ENCODE results near the gene GABPB1.

The GABPB1 gene

GRCh38 chr15:50238255-50238654 lies 116.7 kb downstream of the GABPB1 start:
- no peak overlapping the region for H3K4me3 ChIP-seq
- H3K27ac ChIP-seq: no peak overlapping the region
- H3K4me1 ChIP-seq: no peaks in the 10 kb centered on the region
- H3K27me3 ChIP-seq: no peaks in the 10 kb centered on the region
- intact Hi-C loops (cut with DNase I; ENCODE audit: low total_unique reads): no loop called here
- TF ChIP-seq CTCF (IDR thresholded peaks at IDR 0.05): no peak
- no peaks in the 10 kb centered on the region for H3K9me3 ChIP-seq
- DNase-seq: no peak
- H3K36me3 ChIP-seq: no peaks in the 10 kb centered on the region

- Histone ChIP-seq H3K27me3 (no peaks in the 10 kb centered on the region), H3K27ac (no peak overlapping the region), H3K4me3 (no peak overlapping the region), H3K9me3 (no peaks in the 10 kb centered on the region), H3K36me3 (no peaks in the 10 kb centered on the region), H3K4me1 (no peaks in the 10 kb centered on the region)
- no peak for TF ChIP-seq CTCF (IDR thresholded peaks at IDR 0.05)
- intact Hi-C loops (cut with DNase I; ENCODE audit: low total_unique reads): no loop called here
- DNase-seq: no peak
These were observed 118.6 kb downstream of the GABPB1 start for GRCh38 chr15:50236433-50236832.

GRCh38 chr15:50235794-50236193 lies 119.2 kb downstream of the GABPB1 start:
- DNase-seq: no peak

GRCh38 chr15:50234764-50235163 lies 120.2 kb downstream of the GABPB1 start:
- intact Hi-C loops (cut with DNase I; ENCODE audit: low total_unique reads): no loop called here
- no peaks in the 10 kb centered on the region for H3K4me1 ChIP-seq
- H3K36me3 ChIP-seq: no peaks in the 10 kb centered on the region
- no peak for TF ChIP-seq CTCF (IDR thresholded peaks at IDR 0.05)
- no peak overlapping the region for H3K27ac ChIP-seq
- H3K4me3 ChIP-seq: no peak overlapping the region
- H3K27me3 ChIP-seq: no peaks in the 10 kb centered on the region
- DNase-seq: no peak
- H3K9me3 ChIP-seq: no peaks in the 10 kb centered on the region

More at GRCh38 chr15:50235794-50236193, 119.2 kb downstream of the GABPB1 start:
- Histone ChIP-seq H3K4me1 (no peaks in the 10 kb centered on the region), H3K4me3 (no peak overlapping the region), H3K27ac (no peak overlapping the region), H3K9me3 (no peaks in the 10 kb centered on the region), H3K36me3 (no peaks in the 10 kb centered on the region), H3K27me3 (no peaks in the 10 kb centered on the region)
- intact Hi-C loops (cut with DNase I; ENCODE audit: low total_unique reads): no loop called here
- TF ChIP-seq CTCF (IDR thresholded peaks at IDR 0.05): no peak

- H3K4me3 ChIP-seq: no peak overlapping the region
- DNase-seq: no peak
- H3K27me3 ChIP-seq: no peaks in the 10 kb centered on the region
- TF ChIP-seq CTCF (IDR thresholded peaks at IDR 0.05): no peak
- H3K4me1 ChIP-seq: no peaks in the 10 kb centered on the region
- H3K27ac ChIP-seq: no peak overlapping the region
- intact Hi-C loops (cut with DNase I; ENCODE audit: low total_unique reads): no loop called here
- H3K9me3 ChIP-seq: no peaks in the 10 kb centered on the region
- no peaks in the 10 kb centered on the region for H3K36me3 ChIP-seq
These were observed 121.7 kb downstream of the GABPB1 start for GRCh38 chr15:50233192-50233736.

GRCh38 chr15:50232791-50233190 lies 122.2 kb downstream of the GABPB1 start:
- Histone ChIP-seq H3K4me3 (no peak overlapping the region), H3K4me1 (no peaks in the 10 kb centered on the region), H3K27me3 (no peaks in the 10 kb centered on the region), H3K9me3 (no peaks in the 10 kb centered on the region), H3K27ac (no peak overlapping the region), H3K36me3 (no peaks in the 10 kb centered on the region)
- intact Hi-C loops (cut with DNase I; ENCODE audit: low total_unique reads): no loop called here
- TF ChIP-seq CTCF (IDR thresholded peaks at IDR 0.05): no peak
- no peak for DNase-seq
